Activated naive CD4-positive, alpha-beta T cell treated with anti-CD3 and anti-CD28 coated beads, Interleukin-2, amount 50 U/mL, for 16 hours (primary cell): ENCODE measurements around the gene CRHR2.
"Not testable (repeated sequence)": the region's sequence is repeated elsewhere in the genome, so short reads cannot be mapped to it uniquely, and the experiment has no call there.

ENCODE experiments used
- DNase-seq: peaks from one replicate; pipeline ENCODE4 v3.0.0-alpha.2; 2020

Gene CRHR2

DNA sequence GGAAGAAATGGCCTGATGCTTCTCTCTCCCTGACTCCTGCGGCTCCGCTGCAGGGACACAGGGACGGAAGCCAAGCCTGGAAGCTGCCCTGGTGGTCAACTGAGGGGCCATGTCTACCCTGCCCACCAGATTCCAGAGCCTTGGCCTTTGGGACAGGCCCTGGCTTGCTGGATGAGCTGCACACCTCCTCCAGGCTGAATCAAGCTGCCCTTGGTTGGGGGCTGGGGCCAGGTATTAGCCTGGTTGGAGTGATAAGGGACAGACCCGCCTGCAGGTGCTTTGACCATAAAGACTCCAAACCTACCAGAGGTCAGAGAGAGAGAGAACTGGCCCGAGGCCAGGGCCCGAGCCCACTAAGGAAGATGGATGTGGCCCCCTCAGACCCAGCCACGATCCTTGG, 30.1 kb downstream of the CRHR2 start:
- DNase-seq: no peak

DNA sequence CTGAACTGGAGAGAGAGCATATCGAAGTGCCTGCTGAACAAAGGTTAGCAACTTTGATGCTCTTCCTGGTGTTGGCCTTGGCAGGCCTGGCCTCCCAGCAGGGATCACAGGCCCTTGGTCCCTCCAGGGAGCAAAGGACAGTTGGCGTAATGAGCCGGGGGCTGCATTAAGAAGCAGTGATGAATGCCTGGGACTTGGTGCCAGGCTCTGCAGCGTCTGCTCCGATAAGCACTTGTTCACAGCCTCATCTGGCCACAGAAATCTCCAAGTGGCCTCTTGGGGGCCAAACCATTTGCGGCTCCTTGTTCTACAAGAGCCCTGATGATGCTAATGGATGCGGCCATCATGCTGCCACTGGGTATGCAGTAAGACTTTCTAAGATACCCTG, 31.8 kb downstream of the CRHR2 start:
- DNase-seq: no peak

DNA sequence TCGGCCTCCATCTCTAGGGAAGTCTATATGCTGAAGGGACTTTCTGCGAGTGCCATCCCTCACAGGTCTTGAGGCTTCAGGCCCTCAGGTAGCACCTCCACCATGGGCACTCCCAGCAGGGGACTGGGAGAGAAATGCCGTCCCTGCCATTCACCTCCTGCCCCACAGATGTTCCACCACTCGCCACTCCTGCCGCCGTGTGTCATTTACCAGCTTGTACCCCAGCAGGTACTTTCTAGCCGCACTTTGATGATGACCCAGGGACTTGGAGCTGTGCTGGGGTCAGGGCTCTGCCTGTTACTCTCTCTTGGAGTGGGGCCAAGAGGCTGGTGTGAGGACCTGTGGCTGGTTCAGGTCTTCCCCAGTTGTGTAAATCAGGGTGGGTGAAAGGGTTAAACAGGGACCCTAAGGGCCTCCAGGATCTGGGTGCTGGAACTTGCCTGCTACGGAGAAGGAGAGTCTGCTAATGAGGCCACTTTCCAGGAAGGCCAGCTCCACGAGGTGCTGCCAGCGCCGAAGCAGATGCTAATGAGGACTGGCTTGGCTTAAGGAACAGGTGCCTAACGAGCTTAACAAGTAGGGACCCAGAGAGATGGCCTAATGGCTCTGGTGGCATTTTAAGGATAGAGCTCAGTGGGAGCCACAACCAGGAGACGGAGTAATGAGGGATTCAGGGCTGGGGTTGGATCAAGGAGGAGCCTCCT, 32.4 kb downstream of the CRHR2 start:
- no peak for DNase-seq

DNA sequence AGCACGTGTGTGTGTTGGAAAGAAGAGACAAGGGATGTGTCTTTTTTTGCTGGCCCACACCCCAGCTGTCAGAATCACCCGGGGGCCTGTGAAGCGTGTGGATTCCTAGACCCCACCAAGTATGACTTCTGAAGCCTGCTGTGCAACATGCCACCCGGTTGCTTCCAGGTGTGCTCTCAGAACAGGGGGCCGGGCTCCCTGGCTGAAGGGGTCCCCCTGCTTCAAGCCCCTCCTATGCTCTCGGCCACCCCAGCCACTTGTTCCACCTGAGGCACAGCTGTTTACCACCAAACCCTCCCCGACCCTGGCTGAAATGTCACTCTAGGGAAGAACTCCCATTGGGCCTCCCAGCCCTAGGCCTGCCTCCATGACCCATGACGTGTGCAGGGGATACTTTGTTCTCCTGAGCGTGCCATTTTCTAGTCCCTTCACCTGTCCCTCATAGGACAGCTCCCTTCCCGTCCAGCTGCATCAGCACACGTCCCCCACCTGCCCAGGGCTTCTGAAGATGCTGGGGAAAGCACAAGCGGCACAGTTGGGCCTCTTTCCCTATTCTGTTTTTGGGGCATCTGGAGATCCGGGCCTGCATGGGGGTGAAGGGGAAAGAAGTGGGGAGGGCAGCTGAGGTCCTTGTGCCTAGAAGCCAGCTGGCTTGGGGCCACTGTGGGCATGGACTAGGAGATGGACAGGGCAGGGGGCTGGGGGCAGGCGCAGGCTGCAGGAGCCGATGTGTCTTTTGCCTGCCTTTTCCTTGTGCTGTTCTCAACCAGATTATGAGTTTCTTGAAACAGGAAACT, 33.3 kb downstream of the CRHR2 start:
- DNase-seq: no peak

DNA sequence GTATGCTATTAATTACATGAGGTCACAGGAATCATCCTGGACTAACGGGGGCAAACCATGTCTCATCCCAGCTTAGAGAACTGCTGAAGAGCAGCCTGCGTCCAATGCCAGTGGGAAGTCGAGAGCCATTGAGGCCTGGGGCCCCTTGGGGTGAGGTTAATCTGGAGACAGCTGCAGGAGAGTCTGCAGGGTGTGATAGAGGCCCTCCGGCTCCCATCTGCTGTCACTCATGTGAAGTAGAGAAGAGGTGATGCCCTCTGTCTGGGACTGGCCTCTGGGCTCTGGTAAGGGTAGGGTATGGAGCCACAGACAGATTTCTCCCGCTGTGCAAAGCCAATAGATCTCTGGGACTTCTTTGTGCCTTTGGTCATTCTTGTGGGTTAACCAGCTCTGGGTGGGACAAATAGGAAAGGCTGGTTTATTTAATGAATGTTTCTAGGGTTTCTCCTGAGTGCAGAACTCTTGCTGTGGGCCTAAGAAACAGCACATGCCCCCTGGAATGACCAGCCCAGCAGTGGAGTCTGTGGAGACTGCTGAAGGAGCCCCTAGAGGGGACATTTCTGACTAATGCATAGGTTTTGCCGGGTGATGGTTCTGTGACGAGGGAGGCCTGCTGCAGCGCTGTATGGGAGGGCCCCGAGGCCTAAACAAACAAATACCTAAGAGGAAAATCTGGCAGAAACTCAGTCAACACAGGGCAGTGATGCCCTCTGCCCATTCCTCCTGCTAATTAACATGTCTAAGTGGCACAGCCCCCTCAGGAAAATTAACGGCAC, 34.5 kb downstream of the CRHR2 start:
- no peak for DNase-seq

DNA sequence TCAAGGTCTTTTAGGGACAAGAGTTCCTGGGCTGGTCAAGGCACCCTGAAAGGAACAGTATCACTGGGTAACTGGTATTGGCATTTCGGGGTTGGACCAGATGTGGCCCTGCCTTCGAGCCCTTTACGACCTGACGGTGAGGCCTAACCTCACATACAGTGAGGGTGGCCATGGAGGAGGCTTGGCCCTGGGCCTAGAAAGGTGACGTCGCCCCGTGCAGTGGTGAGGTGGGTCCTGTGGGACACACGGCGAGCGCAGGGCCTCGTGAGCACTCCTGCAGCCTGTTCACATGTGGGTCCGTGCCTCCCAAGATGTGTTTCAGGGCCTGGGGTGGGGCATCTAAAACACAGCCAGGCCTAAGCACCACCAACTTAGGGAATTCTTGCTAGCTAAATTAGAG, 36.1 kb downstream of the CRHR2 start:
- DNase-seq: no peak

DNA sequence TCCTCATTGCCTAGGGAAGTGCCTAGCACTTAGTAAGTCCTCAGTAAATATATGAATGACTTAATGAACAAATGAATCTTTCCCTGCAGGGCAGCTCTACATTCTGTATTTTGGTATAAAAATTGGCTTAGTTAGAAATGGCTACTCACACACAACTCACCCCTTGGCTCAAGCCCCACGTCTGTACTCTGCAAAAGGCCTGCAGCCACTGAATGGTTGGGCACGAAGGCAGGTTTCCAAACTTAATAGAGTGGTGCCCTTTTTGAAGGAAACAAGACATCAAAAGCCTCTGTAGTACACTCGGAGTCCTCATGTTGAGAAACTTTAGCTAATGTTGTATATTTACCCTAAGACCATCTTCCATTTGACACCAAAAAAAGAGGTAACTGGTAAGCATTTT, 36.6 kb downstream of the CRHR2 start:
- no peak for DNase-seq

DNA sequence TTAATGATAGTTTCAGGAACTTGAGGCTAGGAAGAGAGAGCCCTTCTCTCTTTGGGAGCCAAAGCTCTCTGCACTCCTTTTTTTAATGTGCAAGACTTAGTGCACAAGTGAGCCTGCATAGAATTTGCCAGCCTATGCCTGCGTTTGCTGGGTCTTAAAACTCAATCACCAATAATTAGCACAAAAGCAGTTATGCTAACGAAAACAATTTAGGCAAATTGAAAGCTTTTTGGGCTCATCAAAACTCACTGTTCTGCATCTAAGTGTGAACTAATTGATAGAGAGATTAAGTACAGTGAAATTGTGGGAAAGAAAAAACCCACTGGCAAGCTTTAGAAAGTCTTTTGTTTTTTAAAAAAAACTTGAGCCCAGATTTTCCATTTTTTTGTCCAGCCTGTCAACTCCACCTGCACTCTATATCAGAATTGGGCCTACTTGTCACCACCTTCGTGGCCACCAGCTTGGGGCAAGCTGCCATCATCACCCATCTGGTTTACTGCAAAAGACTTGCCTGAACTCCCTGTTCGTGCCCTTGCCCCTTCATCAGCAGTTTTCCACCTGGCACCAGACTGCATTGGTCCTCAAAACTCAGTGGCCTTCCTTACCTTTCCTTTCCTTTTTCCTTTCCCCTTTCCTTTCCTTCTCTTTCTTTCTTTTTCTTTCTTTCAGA, 37.8 kb downstream of the CRHR2 start:
- DNase-seq: no peak

DNA sequence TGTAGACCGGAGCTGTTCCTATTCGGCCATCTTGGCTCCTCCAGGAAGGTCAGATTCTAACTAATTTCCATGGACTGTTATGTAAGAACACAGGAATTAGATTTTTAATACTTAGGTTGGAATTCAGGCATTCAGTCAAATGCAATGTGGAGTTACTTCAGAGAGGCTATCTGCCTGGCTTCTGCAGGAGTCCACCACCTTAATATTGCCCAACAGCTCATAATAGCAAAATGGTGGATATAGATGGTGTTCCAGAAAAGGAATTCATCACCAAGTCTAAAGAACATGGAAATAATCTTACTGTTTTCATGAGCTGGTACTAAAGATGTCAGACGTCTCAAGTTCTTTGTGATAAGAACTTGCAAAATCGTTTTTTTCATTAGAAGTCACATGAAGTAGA, 39.5 kb downstream of the CRHR2 start:
- no peak for DNase-seq

DNA sequence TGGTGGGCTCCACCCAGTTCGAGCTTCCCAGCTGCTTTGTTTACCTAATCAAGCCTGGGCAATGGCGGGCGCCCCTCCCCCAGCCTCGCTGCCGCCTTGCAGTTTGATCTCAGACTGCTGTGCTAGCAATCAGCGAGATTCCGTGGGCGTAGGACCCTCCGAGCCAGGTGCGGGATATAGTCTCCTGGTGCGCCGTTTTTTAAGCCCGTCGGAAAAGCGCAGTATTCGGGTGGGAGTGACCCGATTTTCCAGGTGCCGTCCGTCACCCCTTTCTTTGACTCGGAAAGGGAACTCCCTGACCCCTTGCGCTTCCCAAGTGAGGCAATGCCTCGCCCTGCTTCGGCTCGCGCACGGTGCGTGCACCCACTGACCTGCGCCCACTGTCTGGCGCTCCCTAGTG, 39.9 kb downstream of the CRHR2 start:
- DNase-seq: not testable (repeated sequence)

DNA sequence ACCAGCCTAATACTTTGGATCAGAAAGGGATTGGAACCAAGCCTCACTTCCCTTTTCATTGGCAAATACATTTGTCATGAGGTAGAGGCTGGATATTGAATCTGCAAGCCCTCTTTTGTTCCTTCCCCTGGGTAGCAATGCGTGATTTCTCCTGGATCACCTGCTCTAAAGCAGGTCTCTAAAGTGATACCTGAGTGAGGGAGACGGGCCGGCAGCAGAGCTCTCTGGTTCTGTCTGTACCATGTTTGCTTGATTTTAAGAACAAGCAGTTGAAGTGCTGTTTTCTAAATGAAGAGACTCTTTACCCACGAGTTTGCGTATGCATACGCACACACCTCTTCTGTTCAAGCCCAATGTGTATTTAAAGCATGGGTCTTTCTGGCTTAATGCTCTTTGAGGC, 46.5 kb downstream of the CRHR2 start:
- DNase-seq: no peak

DNA sequence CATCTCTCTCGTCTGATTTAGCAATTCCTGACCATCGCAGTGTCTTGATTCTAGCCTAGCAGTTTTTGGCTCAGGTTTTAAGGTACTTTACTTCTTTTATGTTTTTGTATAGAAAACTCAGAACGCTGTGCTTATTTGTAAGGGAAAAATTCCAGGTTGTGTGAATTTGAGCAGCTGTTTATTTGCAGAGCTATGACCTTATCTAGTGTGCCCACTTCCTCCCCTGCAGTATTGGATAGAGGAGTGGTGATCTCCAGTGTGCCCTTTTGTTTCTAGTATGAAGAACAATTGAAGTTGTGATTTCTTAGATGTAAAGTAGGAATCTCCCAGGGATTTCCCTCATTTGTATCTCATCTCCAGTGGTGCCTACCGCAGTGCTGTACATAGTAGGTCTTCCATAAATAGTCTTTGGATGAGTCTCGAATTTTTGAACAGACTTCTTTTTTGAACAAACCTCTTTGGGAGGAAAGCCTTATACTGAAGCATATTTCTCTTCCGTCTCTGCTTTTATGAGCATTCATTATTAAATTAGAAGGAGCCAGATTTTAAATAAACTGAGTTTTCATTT, 47.5 kb downstream of the CRHR2 start:
- no peak for DNase-seq

DNA sequence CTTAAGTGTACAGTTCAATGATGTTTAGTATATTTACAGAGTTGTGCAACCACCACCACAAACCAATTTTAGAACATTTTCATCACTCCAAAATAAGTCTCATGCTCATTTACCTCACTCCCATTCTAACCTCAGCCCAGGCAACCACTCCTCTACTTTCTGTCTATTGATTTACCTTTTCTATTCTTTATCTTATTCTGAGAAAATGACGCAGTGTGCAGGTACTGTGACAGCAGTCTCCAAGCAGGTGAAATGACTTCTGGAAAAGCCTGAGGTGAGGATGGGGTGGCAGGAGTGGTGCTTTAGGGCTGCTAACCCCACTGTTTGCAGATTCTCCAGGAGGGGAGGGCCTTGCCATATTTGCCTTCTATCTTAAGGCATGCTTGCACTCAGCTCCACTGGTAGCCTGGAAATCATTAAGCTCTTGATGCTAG, 48.0 kb downstream of the CRHR2 start:
- DNase-seq: no peak

DNA sequence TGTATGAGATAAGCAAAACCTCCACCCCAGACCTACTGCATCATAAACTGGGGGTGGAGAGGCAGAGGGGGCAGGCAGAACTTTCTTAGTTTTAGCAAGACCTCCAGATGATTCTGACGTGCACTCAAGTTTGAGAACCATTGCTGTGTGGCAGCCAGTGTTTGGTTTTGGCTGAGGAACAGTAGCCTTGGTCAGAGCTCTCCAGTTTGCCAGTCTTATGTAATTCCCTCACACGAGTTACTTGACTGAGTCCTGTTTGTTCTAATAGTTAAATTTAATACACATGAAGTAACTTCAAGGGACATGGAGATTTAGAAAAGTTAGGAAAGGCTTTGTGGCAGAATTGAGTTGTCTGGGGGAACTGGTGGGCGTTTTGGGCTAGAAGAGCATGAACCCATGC, 49.0 kb downstream of the CRHR2 start:
- no peak for DNase-seq

DNA sequence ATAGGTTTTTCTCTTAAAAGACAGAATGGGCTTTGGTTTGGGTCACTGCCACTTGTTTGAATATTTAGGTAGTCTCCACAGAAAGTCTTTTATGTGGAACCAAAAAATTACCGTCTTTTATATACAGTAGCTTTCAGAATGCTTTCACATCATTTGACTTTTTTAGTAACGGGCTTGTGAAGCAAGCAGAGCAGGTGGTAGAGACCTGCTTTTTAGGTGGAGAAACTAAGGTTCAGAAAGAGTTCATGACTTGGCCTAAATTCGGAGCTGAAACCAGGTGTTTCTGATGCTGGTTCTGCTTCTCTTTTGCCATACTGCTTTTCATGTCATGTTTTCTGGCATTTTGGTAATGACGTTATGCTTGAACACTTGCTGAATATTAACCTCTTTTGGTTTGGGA, 51.3 kb downstream of the CRHR2 start:
- no peak for DNase-seq

DNA sequence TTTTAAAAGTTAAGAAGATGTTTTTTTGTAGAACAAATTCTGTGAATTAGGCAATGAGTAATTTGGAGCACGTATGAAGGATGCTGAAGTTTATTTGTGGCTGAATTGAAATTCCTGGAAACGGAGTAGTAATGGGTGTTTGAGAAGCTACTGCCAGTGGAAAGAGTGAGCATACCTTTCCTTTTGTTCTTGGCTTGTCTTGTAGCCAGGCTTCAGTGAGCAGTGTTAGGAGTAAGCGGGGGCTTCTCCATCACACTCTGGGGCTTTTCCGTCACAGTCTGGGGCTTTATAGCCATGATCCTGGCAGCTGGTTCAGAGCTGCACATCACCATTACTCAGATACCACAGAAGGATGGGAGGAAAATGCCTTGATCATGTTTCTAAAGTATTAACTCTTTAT, 55.2 kb downstream of the CRHR2 start:
- DNase-seq: no peak

DNA sequence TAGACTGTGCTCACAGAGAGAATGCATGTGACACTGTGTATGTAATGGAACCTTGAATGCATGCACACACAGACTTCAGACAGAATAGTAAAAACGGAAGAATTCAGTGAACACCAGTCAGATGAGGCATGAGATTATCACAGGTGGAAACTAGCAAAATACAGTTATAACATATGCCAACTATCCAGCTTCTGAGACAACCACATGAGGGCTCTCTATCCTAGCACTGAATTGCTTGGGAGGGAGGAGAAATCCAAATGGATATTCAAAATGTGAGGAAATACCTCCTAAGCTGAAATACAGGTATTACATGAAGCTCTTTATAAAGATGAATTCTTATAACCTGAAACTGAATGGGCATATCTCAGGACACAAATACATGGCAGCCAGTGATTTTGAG, 57.0 kb downstream of the CRHR2 start:
- DNase-seq: no peak

DNA sequence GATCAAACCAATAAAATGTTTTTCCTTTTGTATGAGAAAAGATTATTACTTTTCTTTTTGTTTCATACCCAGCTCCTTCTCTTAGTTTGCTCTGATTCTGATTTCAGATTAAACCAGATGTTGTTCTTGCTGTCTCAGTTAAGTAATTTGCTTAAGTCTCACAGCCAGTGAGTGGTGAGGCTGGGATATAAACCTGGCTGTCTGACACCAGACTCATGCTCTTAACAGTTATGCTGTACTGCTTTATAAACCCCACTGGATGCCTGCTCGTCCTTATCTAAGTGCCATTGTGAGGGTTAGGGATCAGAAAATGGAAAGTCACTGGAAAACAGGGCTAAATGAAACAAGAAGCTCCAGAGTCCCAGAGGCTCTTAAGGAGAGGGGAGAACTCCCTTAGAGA, 63.3 kb downstream of the CRHR2 start:
- no peak for DNase-seq

DNA sequence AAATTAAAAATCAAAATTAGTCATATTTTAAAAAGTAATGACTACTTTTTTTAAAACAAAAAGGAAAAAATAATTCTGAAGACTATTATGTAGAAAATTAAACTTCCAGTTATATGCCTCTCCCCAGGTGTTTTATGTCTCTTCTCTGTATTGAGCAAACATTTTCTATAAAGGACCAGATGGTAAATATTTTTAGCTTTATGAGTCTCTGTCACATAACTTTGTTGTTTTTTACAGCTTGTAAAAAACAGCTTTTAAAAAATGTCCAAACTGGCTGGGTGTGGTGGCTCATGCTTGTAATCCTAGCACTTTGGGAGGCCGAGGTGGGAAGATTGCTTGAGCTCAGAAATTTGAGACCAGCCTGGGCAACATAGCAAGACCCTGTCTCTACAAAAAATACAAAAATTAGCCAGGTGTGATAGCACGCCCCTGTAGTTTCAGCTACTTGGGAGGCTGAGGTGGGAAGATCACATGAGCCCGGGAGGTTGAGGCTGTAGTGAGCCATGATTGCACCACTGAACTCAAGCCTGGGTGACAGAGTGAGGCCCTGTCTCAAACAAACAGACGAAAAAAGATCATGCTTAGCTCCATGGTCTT, 64.1 kb downstream of the CRHR2 start:
- no peak for DNase-seq

DNA sequence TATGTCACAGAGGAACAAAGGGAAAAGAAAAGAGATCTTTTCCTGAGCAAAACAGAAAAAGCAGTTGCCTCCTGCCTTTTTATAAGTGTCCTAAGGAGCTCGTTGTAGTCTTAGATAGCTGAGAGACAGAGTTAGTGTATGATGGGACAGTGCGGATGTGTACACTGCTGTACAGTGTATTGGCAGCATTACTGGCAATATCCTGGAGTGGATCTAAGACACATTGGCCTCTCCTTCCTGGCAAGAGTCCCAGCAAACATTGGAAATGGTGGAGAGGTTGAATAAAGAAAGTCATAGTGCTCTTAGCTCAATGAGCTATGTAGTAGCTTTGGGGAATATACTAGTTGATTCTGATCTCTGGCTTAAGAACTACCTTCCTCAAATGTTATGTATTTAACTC, 64.9 kb downstream of the CRHR2 start:
- no peak for DNase-seq

DNA sequence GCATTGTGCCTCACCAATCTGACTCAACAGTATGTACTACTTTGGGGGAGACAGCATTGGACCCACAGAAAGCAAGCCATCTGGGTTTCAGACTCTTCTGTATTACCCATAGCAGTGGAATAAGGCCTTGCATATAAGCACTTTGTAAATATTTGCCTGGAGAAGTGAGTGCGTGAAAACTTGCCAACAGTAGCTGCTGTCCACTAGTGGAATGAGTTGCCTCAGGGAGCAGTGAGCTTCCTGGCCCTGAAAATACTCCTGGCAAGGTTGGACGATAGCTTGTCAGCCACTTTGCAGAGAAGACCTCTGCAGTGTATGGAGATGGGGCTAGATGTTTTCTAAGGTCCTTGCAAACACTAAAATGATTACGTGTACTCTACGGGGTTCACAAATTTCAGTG, 65.9 kb downstream of the CRHR2 start:
- DNase-seq: no peak
